Measurements from ENCODE around the gene ELL. TPM values are rescaled to one million over a fixed set of nuclear protein-coding genes. Genes with fewer than 3 reads are reported as not detected.

ELL gene
- total and polyA plus RNA-seq, 9 of the 15 experiments (the other 6 are each of a cell fraction or from before 2014, with no cell fraction given) = 0.24 to 22.5 (median 4.1) TPM

- TF ChIP-seq MGA (IDR thresholded peaks at IDR 0.05) = no peak
- TF ChIP-seq NEUROD1 (IDR thresholded peaks at IDR 0.05; ENCODE audit: borderline replicate concordance, low read depth, low read length, partially characterized antibody) = no peak
- TF ChIP-seq CREM (IDR thresholded peaks at IDR 0.05; ENCODE audit: low read depth) = peak; percentile 33
- TF ChIP-seq MCM7 (IDR thresholded peaks at IDR 0.05) = no peak
- TF ChIP-seq GABPB1 (CRISPR knock-in tag; IDR thresholded peaks at IDR 0.05) = no peak; the same call in 1 of the 2 replicates
- no peak for TF ChIP-seq NCOA4 (IDR thresholded peaks at IDR 0.05; ENCODE audit: partially characterized antibody)
- TF ChIP-seq HDAC1 (IDR thresholded peaks at IDR 0.05) = peak in 1 of 2 experiments; percentile 79; a peak in 2 of 4 replicates
- no peak for TF ChIP-seq DNMT1 (IDR thresholded peaks at IDR 0.05)
- no peak for TF ChIP-seq CBFA2T3 (IDR thresholded peaks at IDR 0.05)
- peak; percentile 56 for TF ChIP-seq POLR2G (IDR thresholded peaks at IDR 0.05; ENCODE audit: low read depth, low read length)
- TF ChIP-seq ZNF699 (CRISPR knock-in tag; IDR thresholded peaks at IDR 0.05; ENCODE audit: insufficient replicate concordance) = no peak
- TF ChIP-seq ZNF780A (CRISPR knock-in tag; IDR thresholded peaks at IDR 0.05) = no peak
- no peak for TF ChIP-seq SMARCB1 (IDR thresholded peaks at IDR 0.05; ENCODE audit: insufficient read length, low read depth)
- TF ChIP-seq MIER1 (IDR thresholded peaks at IDR 0.05; ENCODE audit: low read depth) = no peak
- no peak for TF ChIP-seq POLR2AphosphoS5 (IDR thresholded peaks at IDR 0.05; ENCODE audit: control insufficient read depth, insufficient read depth, low read depth, low read length)
- TF ChIP-seq ZNF224 (CRISPR knock-in tag; IDR thresholded peaks at IDR 0.05) = no peak
- TF ChIP-seq ZBTB12 (CRISPR knock-in tag; IDR thresholded peaks at IDR 0.05) = no peak
- peak; percentile 95 for TF ChIP-seq L3MBTL2 (IDR thresholded peaks at IDR 0.05)
- TF ChIP-seq FUS (optimal IDR thresholded peaks at IDR 0.05; ENCODE audit: low read depth, low read length) = no peak
Measured at GRCh38 chr19:18416778-18417249, 105.1 kb downstream of the ELL start (continued).
